ENCODE measurements around the gene HOXB4. TPM values are rescaled to one million over a fixed set of nuclear protein-coding genes. Genes with fewer than 3 reads are reported as not detected.

HOXB4 gene
- polyA plus RNA-seq, 1 experiment: 5.8 TPM

DNA sequence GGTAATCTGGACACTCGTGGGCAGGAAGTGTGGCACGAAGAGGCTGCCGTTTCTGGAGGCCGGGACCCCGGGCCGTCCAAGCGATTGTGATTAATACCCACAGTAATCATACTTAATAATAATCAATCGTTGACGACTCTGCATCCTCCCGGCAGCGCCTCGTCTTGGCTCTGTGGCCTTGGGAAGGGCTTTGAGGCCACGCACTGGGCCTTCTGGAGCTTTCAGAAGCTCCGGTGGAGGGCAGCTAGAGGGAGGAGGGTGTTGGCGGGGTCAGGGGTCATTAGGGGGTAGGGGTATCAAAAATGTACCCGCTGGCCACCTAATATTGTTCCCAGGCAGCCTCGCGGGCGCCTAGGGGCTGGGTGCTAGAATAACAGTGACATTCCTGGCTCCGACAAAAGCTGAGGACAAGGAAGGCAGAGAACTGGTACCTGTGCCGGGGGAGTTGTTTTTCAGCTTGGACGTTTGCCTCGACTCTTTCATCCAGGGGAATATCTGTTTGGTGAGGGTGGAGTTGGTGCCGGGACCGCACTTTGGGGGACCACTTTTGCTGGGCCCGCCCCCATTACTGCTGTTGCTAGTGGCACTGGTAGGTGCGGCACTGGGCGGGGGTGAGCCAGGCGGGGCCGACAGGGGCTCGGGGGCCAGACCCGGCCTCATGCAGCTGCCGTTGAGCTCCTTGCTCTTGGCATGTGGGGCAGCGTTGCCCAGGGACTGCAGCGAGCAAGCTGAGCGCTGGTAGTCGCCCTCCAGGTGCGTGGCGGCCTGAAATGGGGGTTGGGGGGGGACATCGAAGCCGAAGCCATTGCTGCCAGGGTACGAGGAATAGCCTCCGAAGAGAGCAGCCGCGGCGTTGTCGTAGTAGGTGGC lies 26.3 kb downstream of the HOXB4 start:
- Histone ChIP-seq H3K4me3 (ENCODE audit: low read depth, low read length) (peak overlapping the region; percentile 48), H3K27ac (ENCODE audit: low read depth, low read length) (peak overlapping the region; percentile 89), H3K9me3 (ENCODE audit: control insufficient read depth, insufficient read depth, low read length) (no peaks in the 10 kb centered on the region; the same call in 1 of the 2 replicates), H3K27me3 (ENCODE audit: control insufficient read depth, insufficient read depth, low read length) (no peaks in the 10 kb centered on the region)
- ChIA-PET CTCF (interaction anchor here (0.8 to 1.5 kb wide), 4 partner anchors 16 to 216 kb away, joined by 3 to 4 read pairs (median 3); no protein-coding TSS in a partner anchor), POLR2A (interaction anchor here (0.6 to 3.8 kb wide), 5 partner anchors 10 to 167 kb away, joined by 3 to 12 read pairs (median 3); no protein-coding TSS in a partner anchor)
- no peak for DNase-seq (ENCODE audit: low read depth, low spot score)
- TF ChIP-seq CTCF (IDR thresholded peaks at IDR 0.05; ENCODE audit: low read depth, low read length): no peak

DNA sequence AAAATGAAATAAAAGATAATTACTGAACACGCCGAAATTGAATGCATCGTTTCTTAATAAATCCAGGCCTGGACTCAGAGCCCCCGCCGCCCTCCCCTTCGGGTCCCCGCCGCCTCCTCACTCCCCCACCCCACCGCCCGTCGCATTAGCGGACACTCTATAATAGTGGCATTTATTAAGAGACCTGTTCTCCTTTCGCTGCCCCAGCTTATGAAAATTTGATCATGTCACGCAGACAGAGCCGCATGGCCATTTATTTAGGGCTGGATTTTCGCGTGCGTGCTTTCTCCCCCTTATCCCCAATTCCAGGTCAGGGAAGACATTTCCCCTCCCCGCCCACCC lies 27.0 kb downstream of the HOXB4 start:
- DNase-seq (ENCODE audit: low read depth, low spot score): no peak
- H3K9me3 ChIP-seq (ENCODE audit: control insufficient read depth, insufficient read depth, low read length): no peaks in the 10 kb centered on the region; the same call in 1 of the 2 replicates
- no peaks in the 10 kb centered on the region for H3K27me3 ChIP-seq (ENCODE audit: control insufficient read depth, insufficient read depth, low read length)
- peak overlapping the region; percentile 48 for H3K4me3 ChIP-seq (ENCODE audit: low read depth, low read length)
- ChIA-PET POLR2A (interaction anchor here (0.6 to 3.8 kb wide), 4 partner anchors 10 to 167 kb away, joined by 3 to 12 read pairs (median 6); no protein-coding TSS in a partner anchor), CTCF (interaction anchor here (0.9 to 1.5 kb wide), 2 partner anchors 16 to 200 kb away, joined by 3 read pairs; no protein-coding TSS in a partner anchor)
- no peak for TF ChIP-seq CTCF (IDR thresholded peaks at IDR 0.05; ENCODE audit: low read depth, low read length)
- H3K27ac ChIP-seq (ENCODE audit: low read depth, low read length): peak overlapping the region; percentile 89

DNA sequence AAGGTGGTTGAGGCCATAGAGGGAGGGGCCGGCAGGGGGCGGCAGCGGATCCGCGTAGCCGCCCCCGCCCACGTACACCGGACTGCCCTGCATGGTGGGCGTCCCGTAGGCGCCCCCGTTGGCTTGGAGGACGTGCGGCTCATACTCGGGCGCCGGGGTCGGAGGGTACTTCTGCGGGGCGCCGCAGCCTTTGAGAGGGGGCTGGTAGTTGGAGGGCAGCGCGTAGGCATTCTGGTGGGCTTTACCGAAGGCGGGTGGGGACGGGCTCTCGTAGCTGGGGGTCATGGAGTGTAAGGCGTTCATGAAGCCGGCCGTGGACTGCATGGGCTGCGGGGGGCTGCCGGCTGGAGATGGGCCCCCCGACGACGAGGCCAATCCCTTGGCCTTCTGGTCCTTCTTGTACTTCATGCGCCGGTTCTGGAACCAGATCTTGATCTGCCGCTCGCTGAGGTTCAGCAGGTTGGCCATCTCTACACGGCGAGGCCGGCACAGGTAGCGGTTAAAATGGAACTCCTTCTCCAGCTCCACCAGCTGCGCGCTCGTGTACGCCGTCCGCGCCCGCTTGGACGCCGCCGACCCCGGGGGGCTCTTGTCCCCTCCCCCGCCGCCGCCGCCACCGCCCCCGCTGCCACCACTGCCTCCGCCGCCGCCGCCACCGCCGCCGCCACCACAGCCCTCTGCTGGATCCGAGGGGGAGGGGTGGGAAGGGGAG lies 27.5 kb downstream of the HOXB4 start:
- POLR2A ChIA-PET: interaction anchor here (0.7 to 3.8 kb wide), 4 partner anchors 9 to 38 kb away, joined by 3 to 12 read pairs (median 4); no protein-coding TSS in a partner anchor
- Histone ChIP-seq H3K4me3 (ENCODE audit: low read depth, low read length) (peak overlapping the region; percentile 48), H3K27me3 (ENCODE audit: control insufficient read depth, insufficient read depth, low read length) (no peaks in the 10 kb centered on the region), H3K9me3 (ENCODE audit: control insufficient read depth, insufficient read depth, low read length) (no peaks in the 10 kb centered on the region; the same call in 1 of the 2 replicates), H3K27ac (ENCODE audit: low read depth, low read length) (peak overlapping the region; percentile 96)
- CTCF ChIA-PET: interaction anchor here (0.6 to 1.5 kb wide), 3 partner anchors 17 to 243 kb away, joined by 3 read pairs; no protein-coding TSS in a partner anchor
- TF ChIP-seq CTCF (IDR thresholded peaks at IDR 0.05; ENCODE audit: low read depth, low read length): no peak; the same call in 1 of the 2 replicates
- DNase-seq (ENCODE audit: low read depth, low spot score): no peak

GRCh38 chr17:48549914-48550501 lies 28.1 kb downstream of the HOXB4 start:
- ChIA-PET POLR2A (interaction anchor here (0.7 to 3.8 kb wide), 5 partner anchors 9 to 38 kb away, joined by 3 to 12 read pairs (median 3); no protein-coding TSS in a partner anchor), CTCF (interaction anchor here (0.6 to 1.7 kb wide), 3 partner anchors 43 to 242 kb away, joined by 3 to 9 read pairs (median 5); partner anchors contain the start of gene HOXB5)
- Histone ChIP-seq H3K27ac (ENCODE audit: low read depth, low read length) (peak overlapping the region; percentile 96), H3K27me3 (ENCODE audit: control insufficient read depth, insufficient read depth, low read length) (no peaks in the 10 kb centered on the region), H3K4me3 (ENCODE audit: low read depth, low read length) (peak overlapping the region; percentile 48), H3K9me3 (ENCODE audit: control insufficient read depth, insufficient read depth, low read length) (no peaks in the 10 kb centered on the region; the same call in 1 of the 2 replicates)
- DNase-seq (ENCODE audit: low read depth, low spot score): no peak
- TF ChIP-seq CTCF (IDR thresholded peaks at IDR 0.05; ENCODE audit: low read depth, low read length): peak; percentile 49; the same call in 1 of the 2 replicates
